Measurements from ENCODE around the gene TCF7L1.
A peak's percentile ranks its signal among the peaks of the same experiment; 100 is the strongest.

The TCF7L1 gene

GRCh38 chr2:85257359-85257969 is 124.3 kb downstream of the TCF7L1 start:
- DNase-seq, result no peak

DNA sequence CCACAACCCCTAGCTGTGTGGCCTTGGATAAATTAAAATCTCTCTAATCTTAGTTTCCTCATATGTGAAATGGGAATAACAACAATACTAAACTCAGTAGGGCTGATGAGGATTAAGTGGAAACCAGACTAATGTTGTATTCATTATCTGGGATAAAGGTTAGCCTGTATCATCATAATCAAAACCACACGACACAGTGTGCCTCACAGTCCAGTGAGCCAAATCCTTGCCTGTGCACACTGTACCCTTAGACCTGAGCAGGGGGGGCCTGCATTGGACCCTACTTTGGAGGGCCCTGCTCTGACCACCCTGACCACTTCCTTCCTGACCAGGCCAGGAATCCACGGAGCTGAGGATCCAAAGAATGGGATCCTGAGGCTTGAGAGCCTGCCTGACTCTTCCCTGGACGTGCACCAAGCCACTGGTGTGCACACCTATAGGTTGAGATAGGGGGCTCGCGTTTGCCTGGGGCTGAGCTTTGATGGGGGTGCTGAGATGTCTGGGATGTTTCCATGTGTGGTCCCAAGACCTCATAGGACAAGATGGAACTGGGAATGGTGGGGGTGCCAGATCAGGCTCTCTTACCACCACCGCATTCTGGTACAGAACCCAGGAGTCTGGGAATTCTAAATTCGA is 124.9 kb downstream of the TCF7L1 start:
- no peak for DNase-seq

- no peak for DNase-seq
Measured at GRCh38 chr2:85259101-85259590, 126.0 kb downstream of the TCF7L1 start.

- no peak for DNase-seq
Measured at GRCh38 chr2:85259879-85260278, 126.7 kb downstream of the TCF7L1 start.

DNA sequence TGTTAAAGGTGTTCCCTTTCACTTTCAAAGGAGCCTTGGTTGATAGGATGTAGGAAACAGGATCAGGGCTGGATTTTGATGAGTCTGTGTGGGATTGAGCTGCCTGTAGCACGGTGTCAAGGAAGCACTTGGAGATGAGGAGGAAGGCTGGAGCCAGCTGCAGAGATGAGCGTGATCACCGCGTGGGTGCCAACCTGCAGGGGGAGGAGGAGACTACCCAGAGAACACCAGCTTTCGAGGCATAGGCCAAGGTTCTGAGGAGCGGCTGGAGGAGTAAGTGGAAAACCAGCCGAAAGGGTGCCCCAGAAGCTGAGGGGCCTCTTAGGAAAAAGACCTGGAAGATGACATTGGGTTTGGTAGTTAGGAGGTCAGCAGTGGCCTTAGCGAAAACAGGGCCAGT is 130.4 kb downstream of the TCF7L1 start:
- no peak for DNase-seq

DNA sequence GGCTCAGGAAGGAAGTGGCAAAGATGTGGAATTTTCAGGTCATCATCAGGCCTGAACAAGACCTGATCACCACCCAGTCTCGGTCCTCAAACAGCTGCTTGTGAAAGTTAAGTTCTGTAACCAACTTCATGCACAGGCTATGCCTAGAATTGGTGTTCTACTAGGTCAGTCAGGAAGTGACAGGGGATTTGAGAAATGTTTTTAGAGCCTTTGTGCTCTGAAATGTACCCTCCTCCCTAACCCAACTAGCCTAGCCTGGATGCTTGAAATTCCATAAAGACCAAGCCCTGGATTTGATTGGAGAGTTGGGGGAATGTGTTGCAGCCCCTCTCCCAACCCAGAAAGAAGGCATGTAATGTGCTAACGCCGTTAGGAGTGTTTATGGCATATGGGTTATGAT is 131.3 kb downstream of the TCF7L1 start:
- no peak for DNase-seq

GRCh38 chr2:85265304-85265703 is 132.1 kb downstream of the TCF7L1 start:
- DNase-seq, result no peak

DNA sequence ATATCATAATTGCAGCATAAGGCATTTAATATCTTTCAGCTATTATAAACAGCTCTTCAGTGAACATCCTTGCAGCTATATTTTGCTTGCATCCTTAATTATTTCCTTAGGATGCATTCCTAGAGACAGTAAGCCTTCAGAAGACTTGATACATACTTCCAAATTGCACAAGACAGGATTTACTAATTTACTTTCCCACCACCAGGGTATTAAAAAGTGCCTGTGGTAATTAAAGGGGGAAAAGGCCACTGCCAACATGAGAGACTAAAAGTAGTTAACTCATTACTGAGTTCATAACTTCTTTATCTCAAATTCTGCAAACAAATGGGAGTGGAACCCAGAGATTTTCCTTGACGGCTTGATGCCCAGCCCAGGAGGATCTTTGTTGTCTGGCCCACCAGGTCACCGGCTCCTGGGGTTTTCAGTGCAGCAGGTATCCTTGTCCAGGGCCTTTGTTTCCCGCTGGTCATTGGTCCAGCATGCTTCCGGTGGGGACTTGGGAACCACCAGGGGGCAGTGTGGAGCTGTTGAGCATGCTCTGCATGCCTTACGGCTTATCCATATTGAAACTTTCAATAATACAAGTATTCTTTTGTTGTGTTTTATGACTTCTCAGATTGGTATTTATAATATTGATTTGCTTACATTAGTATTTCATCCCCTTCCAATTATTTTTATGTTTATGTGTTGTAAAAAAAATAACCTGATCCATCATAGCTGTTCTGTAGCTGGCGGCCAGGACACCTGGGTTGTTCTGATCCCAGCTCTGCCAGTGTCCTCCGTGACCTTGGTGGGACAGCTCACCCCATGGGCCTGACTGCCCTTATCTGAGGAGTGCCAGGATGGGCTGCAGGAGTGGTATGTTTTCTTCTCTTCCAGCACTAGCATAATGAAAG is 133.2 kb downstream of the TCF7L1 start:
- peak; percentile 73 to 74 for DNase-seq

GRCh38 chr2:85269959-85270358 is 136.8 kb downstream of the TCF7L1 start:
- DNase-seq, result no peak

DNA sequence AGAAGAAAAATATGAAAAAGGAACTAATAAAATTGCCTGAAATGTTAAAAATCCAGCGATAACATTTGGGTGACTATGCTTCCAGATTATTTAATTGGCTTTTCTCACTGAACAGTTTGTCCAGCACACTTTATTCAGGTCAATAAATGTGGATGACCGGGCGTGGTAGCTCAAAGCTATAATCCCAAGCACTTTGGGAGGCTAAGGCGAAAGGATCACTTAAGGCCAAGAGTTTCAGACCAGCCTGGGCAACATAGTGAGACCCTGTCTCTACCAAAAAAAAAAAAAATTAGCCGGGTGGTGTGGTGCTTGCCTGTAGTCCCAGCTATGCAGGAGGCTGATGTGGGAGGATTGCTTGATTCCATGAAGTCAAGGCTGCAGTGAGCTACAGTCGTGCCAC is 139.2 kb downstream of the TCF7L1 start:
- DNase-seq, result no peak

GRCh38 chr2:85273738-85274731 is 140.8 kb downstream of the TCF7L1 start:
- no peak for DNase-seq

- no peak for DNase-seq
Measured at GRCh38 chr2:85275984-85276540, 142.9 kb downstream of the TCF7L1 start.

DNA sequence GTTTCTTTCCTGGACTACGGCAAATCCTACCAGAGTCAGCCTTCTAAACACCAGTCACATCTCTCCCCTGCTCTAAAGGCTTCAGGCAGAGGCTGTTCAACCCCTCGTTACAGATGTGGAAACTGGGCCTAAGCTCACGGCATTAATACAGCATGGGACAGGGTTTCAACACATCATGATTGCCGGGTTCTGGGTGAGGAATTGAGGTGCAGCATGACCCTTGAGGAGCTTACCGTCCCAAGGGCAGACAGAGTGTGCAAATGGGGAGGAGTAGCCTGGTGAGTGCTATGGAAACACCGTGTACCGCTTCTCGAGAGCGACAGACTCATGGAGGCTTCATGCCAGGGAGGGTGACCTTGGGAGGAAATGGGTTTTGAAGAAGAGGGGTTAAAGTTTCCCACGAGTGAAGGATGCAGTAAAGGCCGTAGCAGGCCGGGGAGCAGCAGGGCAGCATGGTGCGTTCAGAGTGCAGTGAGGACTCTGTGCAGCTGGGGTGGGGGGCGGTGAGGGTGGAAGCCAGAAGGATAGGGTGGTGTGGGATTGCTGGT is 143.5 kb downstream of the TCF7L1 start:
- DNase-seq, result no peak

GRCh38 chr2:85277416-85278158 is 144.4 kb downstream of the TCF7L1 start:
- DNase-seq, result no peak

DNA sequence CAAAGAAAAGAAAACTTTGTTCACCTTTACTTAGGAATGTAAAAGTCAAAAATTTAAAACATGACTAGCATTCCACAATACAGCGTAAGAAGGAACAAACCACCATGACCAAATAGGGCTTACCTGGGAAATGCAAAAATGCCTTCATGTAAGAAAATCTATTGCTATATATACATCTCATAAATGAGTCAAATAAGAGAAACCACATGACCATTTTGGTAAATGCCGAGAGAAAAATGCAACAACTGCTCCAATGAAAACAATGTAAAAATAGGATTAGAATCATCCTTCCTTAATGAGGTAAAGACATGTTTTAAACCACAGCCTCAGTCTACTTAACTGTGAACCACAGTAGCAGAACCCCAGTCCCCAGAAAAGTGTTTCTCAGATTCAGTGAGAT is 145.2 kb downstream of the TCF7L1 start:
- no peak for DNase-seq

GRCh38 chr2:85281553-85281952 is 148.4 kb downstream of the TCF7L1 start:
- no peak for DNase-seq

DNA sequence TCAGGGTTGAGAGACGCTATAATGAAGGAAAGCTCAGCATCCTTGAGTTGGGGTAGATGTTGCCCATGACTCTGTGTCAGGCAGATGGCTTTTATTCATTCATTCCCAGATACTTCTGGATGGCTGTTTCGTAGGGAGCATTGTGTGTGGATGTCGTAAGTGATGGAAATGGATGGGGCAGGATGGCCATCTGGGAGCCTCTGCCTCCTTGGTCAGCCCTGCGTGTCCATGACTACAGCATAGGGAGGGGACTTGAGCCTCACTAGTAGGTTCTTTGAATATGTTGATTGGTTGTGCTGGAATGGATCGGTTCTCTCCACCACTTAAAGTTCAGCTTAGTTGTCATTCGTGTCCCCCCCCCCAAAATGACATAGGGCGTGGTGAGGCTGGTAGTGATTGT is 149.7 kb downstream of the TCF7L1 start:
- no peak for DNase-seq

DNA sequence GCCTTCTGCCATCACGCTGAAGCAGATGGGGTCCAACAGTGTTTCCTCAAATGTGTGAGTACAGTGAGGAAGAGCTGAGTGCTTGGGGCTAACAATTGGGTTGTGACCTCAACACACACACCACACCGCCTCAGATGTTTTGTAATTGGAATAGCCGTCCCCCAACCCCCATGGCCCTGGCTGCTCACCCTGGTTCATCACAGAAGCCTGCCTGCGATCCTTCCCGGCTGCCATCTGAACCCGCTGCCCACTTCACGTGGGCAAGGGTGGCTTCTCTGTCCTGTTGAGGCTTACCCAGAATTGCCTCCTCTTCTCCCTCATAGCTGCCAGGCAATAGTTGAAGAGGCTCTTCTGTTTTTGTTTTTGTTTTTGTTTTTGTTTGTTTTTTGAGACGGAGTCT is 150.4 kb downstream of the TCF7L1 start:
- no peak for DNase-seq

DNA sequence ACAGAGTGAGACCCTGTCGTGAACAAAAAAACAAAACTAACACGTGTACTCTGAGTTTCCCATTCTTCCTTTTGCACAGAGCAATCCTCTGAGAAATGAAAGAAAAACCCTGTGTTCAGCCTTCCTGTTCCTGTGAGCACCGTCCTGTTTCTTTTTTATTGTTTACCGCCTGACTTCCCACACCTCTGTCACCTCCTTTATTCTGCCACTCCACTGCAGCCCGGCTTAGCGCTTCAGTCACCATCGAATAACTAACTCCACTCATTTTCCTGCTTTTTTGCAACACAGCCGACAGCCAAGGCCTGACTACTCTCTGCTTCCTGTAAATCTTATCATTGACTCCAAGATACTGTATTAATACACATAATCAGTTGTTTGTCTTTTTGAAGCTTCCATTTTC is 153.7 kb downstream of the TCF7L1 start:
- no peak for DNase-seq

DNA sequence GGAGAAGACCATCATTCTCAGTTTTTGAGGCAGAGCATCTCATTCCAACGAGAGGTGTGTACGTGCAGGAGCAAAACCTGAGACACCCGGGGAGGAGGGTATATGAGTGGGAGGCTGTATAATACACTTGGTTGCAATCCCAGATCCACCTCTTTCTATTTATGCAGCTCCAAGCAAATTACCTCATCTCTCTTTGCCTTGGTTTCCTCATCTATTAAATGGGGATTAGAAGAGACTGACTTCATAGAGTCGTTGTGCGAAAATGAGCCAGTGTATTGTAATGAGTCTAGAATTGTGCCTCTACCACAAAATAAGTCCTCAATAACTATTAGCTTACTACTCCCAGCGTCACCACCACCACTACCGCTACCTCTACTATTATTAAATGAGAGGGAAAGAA is 154.5 kb downstream of the TCF7L1 start:
- no peak for DNase-seq

DNA sequence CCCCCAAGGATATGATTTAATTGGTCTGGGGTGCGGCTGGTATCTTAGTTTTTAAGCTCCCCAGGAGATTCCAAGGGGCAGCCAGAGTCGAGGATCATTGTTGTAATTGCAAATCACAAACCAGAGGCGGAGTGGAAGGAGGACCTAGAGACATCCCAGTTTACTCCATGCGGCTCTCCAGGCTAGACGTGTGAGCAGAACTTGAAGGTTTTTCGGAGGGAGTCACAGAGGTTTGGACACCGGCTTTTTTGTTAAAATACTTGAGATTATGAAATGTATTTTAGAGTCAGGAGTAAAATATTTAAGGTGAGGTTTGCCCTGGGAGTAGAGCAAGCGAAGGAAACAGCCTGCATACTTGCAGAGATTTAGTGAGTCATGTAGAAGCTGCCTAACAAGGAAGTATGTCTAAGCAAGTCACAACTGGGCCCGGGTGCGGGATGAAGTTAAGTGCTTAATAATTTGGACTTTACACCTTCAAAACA is 155.1 kb downstream of the TCF7L1 start:
- DNase-seq, result no peak

Data from stimulated activated CD4-positive, alpha-beta T cell treated with anti-CD3 and anti-CD28 coated beads, Interleukin-2, amount 100 ng/mL, for 48 hours (primary cell).